Measurements from ENCODE around the gene PRDX5.
A peak's percentile ranks its signal among the peaks of the same experiment; 100 is the strongest.
"Not testable (repeated sequence)": the region's sequence is repeated elsewhere in the genome, so short reads cannot be mapped to it uniquely, and the experiment has no call there.

Gene PRDX5

DNA sequence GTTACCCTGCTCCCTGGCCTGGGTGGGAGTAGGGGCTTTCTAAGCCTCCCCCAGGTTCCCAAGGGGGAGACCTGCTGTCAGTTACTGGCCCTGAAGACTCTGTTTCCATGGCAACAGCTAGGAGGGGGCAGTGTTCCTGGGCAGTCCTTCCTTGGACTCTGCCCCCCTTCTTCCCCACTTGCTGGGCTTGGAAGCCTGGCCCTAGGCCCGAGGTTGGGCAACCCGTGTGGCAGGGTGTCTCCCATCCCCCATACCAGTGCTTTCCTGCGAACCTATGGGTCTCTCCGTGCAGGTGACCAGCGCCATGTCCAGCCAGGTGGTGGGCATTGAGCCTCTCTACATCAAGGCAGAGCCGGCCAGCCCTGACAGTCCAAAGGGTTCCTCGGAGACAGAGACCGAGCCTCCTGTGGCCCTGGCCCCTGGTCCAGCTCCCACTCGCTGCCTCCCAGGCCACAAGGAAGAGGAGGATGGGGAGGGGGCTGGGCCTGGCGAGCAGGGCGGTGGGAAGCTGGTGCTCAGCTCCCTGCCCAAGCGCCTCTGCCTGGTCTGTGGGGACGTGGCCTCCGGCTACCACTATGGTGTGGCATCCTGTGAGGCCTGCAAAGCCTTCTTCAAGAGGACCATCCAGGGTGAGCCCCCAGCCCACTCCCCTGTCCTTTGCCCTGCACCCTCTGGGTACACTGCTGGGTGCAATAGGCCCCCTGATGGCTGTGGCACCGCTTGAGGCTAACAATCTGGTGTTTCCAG lies 10.9 kb upstream of the PRDX5 start:
- H3K4me3 ChIP-seq (ENCODE audit: control insufficient read depth, low read depth, low read length): peak overlapping the region; percentile 68
- TF ChIP-seq, protein P1, sequence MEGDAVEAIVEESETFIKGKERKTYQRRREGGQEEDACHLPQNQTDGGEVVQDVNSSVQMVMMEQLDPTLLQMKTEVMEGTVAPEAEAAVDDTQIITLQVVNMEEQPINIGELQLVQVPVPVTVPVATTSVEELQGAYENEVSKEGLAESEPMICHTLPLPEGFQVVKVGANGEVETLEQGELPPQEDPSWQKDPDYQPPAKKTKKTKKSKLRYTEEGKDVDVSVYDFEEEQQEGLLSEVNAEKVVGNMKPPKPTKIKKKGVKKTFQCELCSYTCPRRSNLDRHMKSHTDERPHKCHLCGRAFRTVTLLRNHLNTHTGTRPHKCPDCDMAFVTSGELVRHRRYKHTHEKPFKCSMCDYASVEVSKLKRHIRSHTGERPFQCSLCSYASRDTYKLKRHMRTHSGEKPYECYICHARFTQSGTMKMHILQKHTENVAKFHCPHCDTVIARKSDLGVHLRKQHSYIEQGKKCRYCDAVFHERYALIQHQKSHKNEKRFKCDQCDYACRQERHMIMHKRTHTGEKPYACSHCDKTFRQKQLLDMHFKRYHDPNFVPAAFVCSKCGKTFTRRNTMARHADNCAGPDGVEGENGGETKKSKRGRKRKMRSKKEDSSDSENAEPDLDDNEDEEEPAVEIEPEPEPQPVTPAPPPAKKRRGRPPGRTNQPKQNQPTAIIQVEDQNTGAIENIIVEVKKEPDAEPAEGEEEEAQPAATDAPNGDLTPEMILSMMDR (conservative IDR thresholded peaks at IDR 0.05; ENCODE audit: control insufficient read depth, insufficient read depth, low read depth, low read length): no peak

DNA sequence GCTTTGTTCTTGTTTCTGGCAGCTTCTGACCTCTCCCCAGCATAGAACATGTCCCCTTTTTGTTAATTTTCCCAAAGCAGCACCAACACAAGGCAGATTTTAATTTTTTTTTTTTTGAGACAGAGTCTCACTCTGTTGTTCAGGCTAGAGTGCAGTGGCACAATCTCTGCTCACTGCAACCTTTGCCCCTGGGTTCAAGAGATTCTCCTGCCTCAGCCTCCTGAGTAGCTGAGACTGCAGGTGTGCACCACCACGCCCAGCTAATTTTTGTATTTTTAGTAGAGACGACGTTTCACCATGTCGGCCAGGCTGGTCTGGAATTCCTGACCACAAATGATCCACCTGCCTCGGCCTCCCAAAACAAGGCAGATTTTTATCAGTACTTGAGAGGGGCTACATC lies 10.1 kb upstream of the PRDX5 start:
- DNase-seq (ENCODE audit: low read depth); H3K4me3 ChIP-seq (ENCODE audit: control insufficient read depth, low read depth, low read length): not testable (repeated sequence)

More for the DNA sequence above, 10.9 kb upstream of the PRDX5 start:
- no peak for DNase-seq (ENCODE audit: low read depth)

DNA sequence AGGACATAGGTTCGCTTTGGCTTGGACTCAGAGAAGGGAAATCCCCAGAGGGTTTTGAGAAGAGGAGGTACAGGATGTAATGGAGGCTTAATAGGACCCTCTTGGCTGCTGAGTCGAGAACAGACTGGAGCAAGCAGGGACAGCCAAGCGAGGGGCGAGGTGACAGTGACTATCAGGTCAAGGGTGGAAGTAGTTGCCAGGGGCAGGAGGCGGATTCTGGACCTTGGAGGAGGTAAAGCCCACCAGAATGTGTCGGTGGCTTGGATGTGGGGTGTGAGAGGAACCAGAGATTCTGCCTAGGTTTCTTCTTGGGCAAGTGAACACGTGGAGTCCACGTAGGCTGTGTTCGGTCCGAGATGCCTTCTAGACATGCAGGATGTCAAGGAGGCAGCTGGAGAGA lies 5.0 kb upstream of the PRDX5 start:
- no peak for DNase-seq (ENCODE audit: low read depth)
- TF ChIP-seq, protein P1 (conservative IDR thresholded peaks at IDR 0.05; ENCODE audit: control insufficient read depth, insufficient read depth, low read depth, low read length): no peak
- H3K4me3 ChIP-seq (ENCODE audit: control insufficient read depth, low read depth, low read length): no peak overlapping the region

DNA sequence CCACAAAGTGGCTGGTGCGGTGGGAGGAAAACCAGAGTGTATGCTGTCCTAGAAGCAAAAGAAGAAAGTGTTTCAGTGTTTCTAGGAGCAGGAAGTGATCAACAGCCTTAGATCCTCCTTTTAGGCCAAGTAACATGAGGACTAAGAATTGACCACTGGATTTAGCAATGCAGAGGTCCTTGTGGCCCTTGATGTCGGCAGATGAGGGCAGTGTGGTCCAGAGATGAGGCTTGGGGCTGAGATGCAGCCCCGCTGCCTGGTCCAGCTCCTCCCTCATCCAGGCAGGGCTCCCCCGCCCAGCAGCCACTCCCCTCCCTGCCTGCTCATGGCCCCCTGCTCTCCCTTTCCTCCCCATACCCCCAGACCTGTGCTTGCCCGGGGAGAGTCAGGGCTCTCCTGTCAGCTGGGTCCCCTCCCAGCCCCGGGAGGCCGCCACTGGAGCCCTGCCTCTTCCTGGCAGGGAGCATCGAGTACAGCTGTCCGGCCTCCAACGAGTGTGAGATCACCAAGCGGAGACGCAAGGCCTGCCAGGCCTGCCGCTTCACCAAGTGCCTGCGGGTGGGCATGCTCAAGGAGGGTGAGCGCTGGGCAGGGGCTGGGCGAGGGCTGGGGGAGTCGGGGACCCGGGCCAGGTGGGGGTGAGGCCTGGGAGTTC lies 4.3 kb upstream of the PRDX5 start:
- H3K4me3 ChIP-seq (ENCODE audit: control insufficient read depth, low read depth, low read length): peak overlapping the region; percentile 19
- DNase-seq (ENCODE audit: low read depth): peak; percentile 72
- TF ChIP-seq, protein P1 (conservative IDR thresholded peaks at IDR 0.05; ENCODE audit: control insufficient read depth, insufficient read depth, low read depth, low read length): no peak

DNA sequence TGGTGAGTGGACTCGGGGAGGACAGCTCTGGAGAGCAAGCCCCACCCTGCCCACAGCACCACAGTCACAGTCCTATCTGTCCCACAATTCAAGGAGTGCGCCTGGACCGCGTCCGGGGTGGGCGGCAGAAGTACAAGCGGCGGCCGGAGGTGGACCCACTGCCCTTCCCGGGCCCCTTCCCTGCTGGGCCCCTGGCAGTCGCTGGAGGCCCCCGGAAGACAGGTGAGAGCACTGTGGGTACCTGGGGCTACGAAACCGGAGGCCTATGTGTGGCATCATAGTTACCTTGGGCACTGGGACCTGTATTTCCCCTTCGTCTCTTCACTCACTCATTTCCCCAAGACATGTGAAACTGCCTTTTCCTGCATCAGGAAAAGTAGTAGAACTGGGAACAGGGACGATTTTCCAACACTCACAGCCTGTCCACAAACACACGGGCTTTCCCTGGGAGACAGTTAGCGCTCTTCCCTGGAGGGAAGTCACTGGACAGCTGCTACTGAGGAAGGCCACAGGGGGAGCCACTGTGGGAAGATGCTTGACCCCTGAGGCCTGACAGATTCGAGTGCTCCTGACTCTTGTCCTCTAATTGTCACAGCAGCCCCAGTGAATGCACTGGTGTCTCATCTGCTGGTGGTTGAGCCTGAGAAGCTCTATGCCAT lies 3.6 kb upstream of the PRDX5 start:
- DNase-seq (ENCODE audit: low read depth): no peak
- TF ChIP-seq, protein P1 (conservative IDR thresholded peaks at IDR 0.05; ENCODE audit: control insufficient read depth, insufficient read depth, low read depth, low read length): peak; percentile 28
- H3K4me3 ChIP-seq (ENCODE audit: control insufficient read depth, low read depth, low read length): peak overlapping the region; percentile 12

DNA sequence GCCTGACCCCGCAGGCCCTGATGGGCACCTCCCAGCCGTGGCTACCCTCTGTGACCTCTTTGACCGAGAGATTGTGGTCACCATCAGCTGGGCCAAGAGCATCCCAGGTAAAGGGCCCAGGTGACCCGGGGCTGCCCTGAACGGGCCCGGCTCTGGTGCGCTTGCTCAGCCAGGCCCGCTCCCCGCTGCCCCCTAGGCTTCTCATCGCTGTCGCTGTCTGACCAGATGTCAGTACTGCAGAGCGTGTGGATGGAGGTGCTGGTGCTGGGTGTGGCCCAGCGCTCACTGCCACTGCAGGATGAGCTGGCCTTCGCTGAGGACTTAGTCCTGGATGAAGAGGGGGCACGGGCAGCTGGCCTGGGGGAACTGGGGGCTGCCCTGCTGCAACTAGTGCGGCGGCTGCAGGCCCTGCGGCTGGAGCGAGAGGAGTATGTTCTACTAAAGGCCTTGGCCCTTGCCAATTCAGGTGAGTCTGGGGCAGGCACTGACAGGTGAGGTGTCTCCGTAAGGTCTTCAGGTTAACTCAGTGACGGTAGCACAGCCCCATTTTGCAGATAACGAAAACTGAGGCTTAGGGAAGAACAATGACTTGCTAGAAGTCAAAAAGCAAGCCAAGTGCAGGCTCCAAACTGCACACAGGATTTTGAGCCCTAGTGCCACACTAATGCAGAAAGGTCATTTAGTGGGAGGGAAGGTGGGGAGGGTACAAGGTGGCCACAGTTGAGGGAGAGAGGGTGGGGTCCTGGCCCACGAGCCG lies 2.9 kb upstream of the PRDX5 start:
- H3K4me3 ChIP-seq (ENCODE audit: control insufficient read depth, low read depth, low read length): no peak overlapping the region
- no peak for DNase-seq (ENCODE audit: low read depth)
- TF ChIP-seq, protein P1 (conservative IDR thresholded peaks at IDR 0.05; ENCODE audit: control insufficient read depth, insufficient read depth, low read depth, low read length): no peak

DNA sequence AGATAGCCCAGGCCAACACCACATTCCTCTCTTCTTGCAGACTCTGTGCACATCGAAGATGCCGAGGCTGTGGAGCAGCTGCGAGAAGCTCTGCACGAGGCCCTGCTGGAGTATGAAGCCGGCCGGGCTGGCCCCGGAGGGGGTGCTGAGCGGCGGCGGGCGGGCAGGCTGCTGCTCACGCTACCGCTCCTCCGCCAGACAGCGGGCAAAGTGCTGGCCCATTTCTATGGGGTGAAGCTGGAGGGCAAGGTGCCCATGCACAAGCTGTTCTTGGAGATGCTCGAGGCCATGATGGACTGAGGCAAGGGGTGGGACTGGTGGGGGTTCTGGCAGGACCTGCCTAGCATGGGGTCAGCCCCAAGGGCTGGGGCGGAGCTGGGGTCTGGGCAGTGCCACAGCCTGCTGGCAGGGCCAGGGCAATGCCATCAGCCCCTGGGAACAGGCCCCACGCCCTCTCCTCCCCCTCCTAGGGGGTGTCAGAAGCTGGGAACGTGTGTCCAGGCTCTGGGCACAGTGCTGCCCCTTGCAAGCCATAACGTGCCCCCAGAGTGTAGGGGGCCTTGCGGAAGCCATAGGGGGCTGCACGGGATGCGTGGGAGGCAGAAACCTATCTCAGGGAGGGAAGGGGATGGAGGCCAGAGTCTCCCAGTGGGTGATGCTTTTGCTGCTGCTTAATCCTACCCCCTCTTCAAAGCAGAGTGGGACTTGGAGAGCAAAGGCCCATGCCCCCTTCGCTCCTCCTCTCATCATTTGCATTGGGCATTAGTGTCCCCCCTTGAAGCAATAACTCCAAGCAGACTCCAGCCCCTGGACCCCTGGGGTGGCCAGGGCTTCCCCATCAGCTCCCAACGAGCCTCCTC lies 2.0 kb upstream of the PRDX5 start:
- H3K4me3 ChIP-seq (ENCODE audit: control insufficient read depth, low read depth, low read length); DNase-seq (ENCODE audit: low read depth): not testable (repeated sequence)
